Measurements from ENCODE around the gene STARD9.
A peak's percentile ranks its signal among the peaks of the same experiment; 100 is the strongest.

Gene STARD9

DNA sequence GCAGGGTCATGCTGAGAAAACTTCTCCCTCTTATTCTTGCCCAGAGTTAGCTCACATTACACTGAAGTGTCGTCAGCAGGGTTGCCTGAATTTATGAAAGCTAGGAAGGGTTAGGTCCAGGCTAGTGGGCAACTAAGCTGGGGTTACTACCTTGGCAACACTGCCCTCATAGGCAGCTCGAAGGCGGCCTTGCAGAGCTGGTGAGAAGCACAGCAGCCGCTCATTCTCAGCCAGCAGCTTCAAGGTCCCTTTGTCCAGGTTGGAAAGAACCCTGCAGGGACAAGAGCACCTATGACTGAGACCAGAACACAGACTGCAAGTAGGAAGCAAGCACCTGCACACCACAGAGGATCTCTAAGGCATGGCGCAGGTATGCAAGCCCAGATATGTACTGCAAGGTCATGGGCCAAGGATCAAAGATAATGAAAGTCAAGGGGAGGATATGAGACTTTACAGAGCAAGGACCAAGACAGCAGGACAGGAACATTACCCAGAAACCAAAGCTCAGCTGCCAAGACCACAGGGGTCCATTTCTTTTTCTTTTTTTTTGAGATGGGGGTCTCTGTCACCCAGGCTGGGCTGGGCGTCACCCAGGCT lies 158.8 kb downstream of the STARD9 start:
- H3K4me1 Mint-ChIP-seq: peaks cover 39% of the 10 kb centered on the region
- TF ChIP-seq, protein P1, sequence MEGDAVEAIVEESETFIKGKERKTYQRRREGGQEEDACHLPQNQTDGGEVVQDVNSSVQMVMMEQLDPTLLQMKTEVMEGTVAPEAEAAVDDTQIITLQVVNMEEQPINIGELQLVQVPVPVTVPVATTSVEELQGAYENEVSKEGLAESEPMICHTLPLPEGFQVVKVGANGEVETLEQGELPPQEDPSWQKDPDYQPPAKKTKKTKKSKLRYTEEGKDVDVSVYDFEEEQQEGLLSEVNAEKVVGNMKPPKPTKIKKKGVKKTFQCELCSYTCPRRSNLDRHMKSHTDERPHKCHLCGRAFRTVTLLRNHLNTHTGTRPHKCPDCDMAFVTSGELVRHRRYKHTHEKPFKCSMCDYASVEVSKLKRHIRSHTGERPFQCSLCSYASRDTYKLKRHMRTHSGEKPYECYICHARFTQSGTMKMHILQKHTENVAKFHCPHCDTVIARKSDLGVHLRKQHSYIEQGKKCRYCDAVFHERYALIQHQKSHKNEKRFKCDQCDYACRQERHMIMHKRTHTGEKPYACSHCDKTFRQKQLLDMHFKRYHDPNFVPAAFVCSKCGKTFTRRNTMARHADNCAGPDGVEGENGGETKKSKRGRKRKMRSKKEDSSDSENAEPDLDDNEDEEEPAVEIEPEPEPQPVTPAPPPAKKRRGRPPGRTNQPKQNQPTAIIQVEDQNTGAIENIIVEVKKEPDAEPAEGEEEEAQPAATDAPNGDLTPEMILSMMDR (IDR thresholded peaks at IDR 0.05; ENCODE audit: unreplicated experiment in 3 of 3): no peak
- no peaks in the 10 kb centered on the region for H3K27me3 Mint-ChIP-seq (ENCODE audit: low read depth)
- H3K4me3 Mint-ChIP-seq: peak overlapping the region; percentile 75 to 79 (median 77)
- H3K9me3 Mint-ChIP-seq: no peaks in the 10 kb centered on the region
- peaks cover 47% of the 10 kb centered on the region for H3K36me3 Mint-ChIP-seq (ENCODE audit: low read depth)
- H3K27ac Mint-ChIP-seq: peak overlapping the region in 2 of 3 experiments; percentile 18 to 84

DNA sequence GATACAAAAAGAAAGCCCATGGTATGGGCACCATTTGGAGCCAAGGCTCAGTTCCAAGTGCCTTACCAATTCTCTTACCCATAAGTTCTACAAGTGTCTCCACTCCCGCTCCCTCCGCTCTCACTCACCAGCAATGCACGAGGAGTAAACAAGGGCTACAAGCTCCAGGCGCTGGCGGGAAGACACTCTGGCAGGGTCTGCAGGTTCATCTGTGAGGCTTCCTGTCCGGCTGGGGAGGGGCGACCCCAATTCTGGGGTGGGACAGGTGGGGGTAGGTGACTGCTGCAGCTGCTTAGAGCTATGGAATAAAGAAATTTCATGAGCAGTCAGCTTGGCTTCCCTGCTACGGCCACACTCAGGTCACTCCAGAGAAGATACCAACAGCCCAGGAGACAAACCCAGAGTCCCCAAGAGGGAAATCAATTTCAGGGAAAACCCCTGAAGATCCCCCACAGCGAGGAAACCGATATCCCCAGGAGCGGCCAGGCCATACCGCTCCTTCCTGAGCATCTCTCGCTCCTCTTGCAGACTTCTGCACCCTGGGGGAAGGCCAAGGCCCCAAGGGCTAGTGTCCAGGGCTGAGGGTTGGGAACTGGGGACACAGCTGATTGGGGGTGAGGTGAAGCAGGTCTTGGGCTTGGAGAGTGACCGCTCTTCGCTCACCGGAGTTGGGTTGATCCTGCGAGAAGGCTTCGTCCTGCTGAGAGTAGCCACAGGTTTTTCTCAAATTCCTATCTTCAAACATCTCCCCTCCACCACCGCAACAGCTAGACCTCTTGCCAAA lies 160.2 kb downstream of the STARD9 start:
- H3K4me3 Mint-ChIP-seq: peak overlapping the region; percentile 86 to 92 (median 91)
- peaks cover 37% of the 10 kb centered on the region for H3K36me3 Mint-ChIP-seq (ENCODE audit: low read depth)
- H3K4me1 Mint-ChIP-seq: peaks cover 42% of the 10 kb centered on the region
- H3K27ac Mint-ChIP-seq: peak overlapping the region; percentile 67 to 84 (median 78)
- H3K27me3 Mint-ChIP-seq (ENCODE audit: low read depth): no peaks in the 10 kb centered on the region
- TF ChIP-seq, protein P1 (IDR thresholded peaks at IDR 0.05; ENCODE audit: unreplicated experiment in 3 of 3): no peak
- H3K9me3 Mint-ChIP-seq: no peaks in the 10 kb centered on the region

DNA sequence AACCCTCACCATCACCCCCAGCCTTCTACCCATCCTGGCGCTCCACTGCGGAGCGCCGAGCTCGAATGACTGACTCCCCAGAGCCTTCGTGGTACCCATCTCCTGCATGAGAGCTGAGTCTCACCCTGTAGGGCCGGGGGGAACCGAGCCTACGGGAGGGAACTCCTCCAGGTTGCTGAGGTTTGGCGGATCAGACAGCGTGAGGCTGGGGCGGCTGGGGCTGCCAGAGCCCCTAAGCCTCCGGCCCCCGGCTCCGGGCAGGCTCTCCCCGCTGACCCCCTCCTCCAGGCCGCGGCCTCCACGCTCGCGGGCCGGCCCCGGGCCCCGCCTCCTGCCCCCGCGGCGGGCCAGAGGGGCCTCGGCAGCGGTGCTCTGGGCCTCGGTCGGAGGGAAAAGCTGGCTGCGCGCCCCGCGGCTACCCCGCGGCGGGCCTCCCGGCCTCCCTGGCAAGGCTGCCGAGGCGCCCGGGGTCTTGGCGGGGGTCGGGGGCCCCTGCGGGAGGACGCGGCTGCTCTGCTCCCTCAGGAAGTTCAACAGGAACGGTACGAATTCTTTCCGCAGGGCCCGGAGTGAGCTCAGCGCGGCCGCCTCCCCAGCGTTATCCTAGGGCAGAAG lies 160.9 kb downstream of the STARD9 start:
- peak overlapping the region; percentile 67 to 94 (median 84) for H3K27ac Mint-ChIP-seq
- no peaks in the 10 kb centered on the region for H3K9me3 Mint-ChIP-seq
- H3K4me3 Mint-ChIP-seq: peak overlapping the region; percentile 86 to 92 (median 92)
- H3K4me1 Mint-ChIP-seq: peaks cover 44% of the 10 kb centered on the region
- TF ChIP-seq, protein P1 (IDR thresholded peaks at IDR 0.05; ENCODE audit: unreplicated experiment in 3 of 3): no peak
- no peaks in the 10 kb centered on the region for H3K27me3 Mint-ChIP-seq (ENCODE audit: low read depth)
- peaks cover 32% of the 10 kb centered on the region for H3K36me3 Mint-ChIP-seq (ENCODE audit: low read depth)

GRCh38 chr15:42736793-42737528 lies 161.6 kb downstream of the STARD9 start, which contains the start of gene CDAN1:
CDAN1 (minus strand) TSS chr15:42737128; CDS start chr15:42737102, 26 bp downstream.
- H3K27me3 Mint-ChIP-seq (ENCODE audit: low read depth): no peaks in the 10 kb centered on the region
- H3K4me1 Mint-ChIP-seq: peaks cover 50% of the 10 kb centered on the region
- peak within 1 kb of the TSS; percentile 94 to 95 (median 94) for H3K27ac Mint-ChIP-seq
- H3K9me3 Mint-ChIP-seq: no peaks in the 10 kb centered on the region
- peak within 1 kb of the TSS; percentile 86 to 92 (median 92) for H3K4me3 Mint-ChIP-seq
- TF ChIP-seq, protein P1 (IDR thresholded peaks at IDR 0.05; ENCODE audit: unreplicated experiment in 3 of 3): no peak
- peaks cover 25% of the 10 kb centered on the region for H3K36me3 Mint-ChIP-seq (ENCODE audit: low read depth)

DNA sequence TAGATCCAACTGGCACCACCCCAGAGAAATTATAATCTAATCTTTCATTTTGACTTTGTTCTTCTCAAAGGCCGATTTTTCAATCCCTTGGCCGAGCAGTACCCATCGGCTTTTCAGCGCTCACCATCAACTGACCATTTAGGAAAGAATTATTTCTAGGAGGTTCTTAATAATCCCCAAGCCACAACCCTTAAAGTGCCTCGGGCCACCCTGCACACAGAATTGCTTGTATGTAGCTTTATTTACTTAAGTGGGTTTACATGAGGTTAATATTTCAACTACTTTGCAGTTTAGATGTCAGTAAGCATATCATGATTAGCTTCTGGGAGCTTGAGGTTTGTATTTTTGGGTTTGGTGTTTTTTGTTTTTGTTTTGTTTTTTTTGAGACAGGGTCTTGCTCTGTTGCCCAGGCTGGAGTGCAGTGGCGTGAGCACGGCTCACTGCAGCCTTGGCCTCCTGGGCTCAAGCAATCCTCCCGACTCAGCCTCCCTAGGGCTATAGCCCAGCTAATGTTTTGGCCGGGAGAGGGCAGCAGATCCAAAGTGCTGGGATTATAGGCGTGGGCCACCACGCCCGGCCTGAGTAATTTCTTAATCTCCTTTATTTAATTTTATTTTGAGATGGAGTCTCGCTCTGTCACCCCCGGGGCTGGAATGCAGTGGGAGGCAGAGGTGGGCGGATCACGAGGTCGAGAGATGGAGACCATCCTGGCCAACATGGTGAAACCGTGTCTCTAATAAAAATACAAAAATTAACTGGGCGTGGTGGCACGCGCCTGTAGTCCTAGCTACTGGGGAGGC lies 162.3 kb downstream of the STARD9 start:
- Mint-ChIP-seq H3K27ac (peak overlapping the region; percentile 94 to 95 (median 94)), H3K4me1 (peaks cover 50% of the 10 kb centered on the region), H3K27me3 (ENCODE audit: low read depth) (no peaks in the 10 kb centered on the region), H3K9me3 (no peaks in the 10 kb centered on the region), H3K4me3 (peak overlapping the region; percentile 81 to 92 (median 87)), H3K36me3 (ENCODE audit: low read depth) (peaks cover 17% of the 10 kb centered on the region)
- TF ChIP-seq, protein P1 (IDR thresholded peaks at IDR 0.05; ENCODE audit: unreplicated experiment in 3 of 3): no peak
